ENCODE measurements around the gene ILF3. TPM values are rescaled to one million over a fixed set of nuclear protein-coding genes. Genes with fewer than 3 reads are reported as not detected.

The ILF3 gene
- total RNA-seq, 2 donors from 2014 or later, result 143 to 271 TPM

GRCh38 chr19:10688545-10689280 is 34.6 kb downstream of the ILF3 start:
- TF ChIP-seq CTCF (IDR thresholded peaks at IDR 0.05), result no peak
- Histone ChIP-seq H3K4me3 (no peak overlapping the region), H3K27me3 (no peaks in the 10 kb centered on the region), H3K9ac (ENCODE audit: low read depth in 2 of 2, low read length in 2 of 2) (peak overlapping the region in 1 of 2 donors; percentile 2), H3K27ac (no peak overlapping the region), H3K4me1 (no peaks in the 10 kb centered on the region), H3K9me3 (no peaks in the 10 kb centered on the region), H3K36me3 (peaks cover 18% of the 10 kb centered on the region)
- intact Hi-C loops (cut with DNase I), result no loop called here
- no peak for DNase-seq

- TF ChIP-seq CTCF (IDR thresholded peaks at IDR 0.05), result no peak
- Histone ChIP-seq H3K27ac (no peak overlapping the region), H3K4me1 (peaks cover 3% of the 10 kb centered on the region), H3K4me3 (no peak overlapping the region), H3K9me3 (no peaks in the 10 kb centered on the region), H3K36me3 (peaks cover 12% of the 10 kb centered on the region), H3K9ac (ENCODE audit: low read depth in 2 of 2, low read length in 2 of 2) (no peak overlapping the region), H3K27me3 (no peaks in the 10 kb centered on the region)
- DNase-seq, result no peak
- intact Hi-C loops (cut with DNase I), result no loop called here
Observed at GRCh38 chr19:10690341-10690781, 36.2 kb downstream of the ILF3 start.

- intact Hi-C loops (cut with DNase I), result no loop called here
Observed at GRCh38 chr19:10691178-10691881, 37.2 kb downstream of the ILF3 start.

GRCh38 chr19:10691883-10692282 is 37.7 kb downstream of the ILF3 start:
- no peak for DNase-seq
- H3K27me3 ChIP-seq, result no peaks in the 10 kb centered on the region
- TF ChIP-seq CTCF (IDR thresholded peaks at IDR 0.05), result no peak
- no peak overlapping the region for H3K9ac ChIP-seq (ENCODE audit: low read depth in 2 of 2, low read length in 2 of 2)
- intact Hi-C loops (cut with DNase I), result no loop called here
- no peaks in the 10 kb centered on the region for H3K9me3 ChIP-seq
- H3K4me1 ChIP-seq, result peaks cover 9% of the 10 kb centered on the region
- no peak overlapping the region for H3K4me3 ChIP-seq
- no peak overlapping the region for H3K27ac ChIP-seq
- peaks cover 6% of the 10 kb centered on the region for H3K36me3 ChIP-seq

More at GRCh38 chr19:10691178-10691881, 37.2 kb downstream of the ILF3 start:
- H3K27ac ChIP-seq, result no peak overlapping the region
- no peak overlapping the region for H3K9ac ChIP-seq (ENCODE audit: low read depth in 2 of 2, low read length in 2 of 2)
- TF ChIP-seq CTCF (IDR thresholded peaks at IDR 0.05), result no peak
- no peak for DNase-seq
- H3K9me3 ChIP-seq, result no peaks in the 10 kb centered on the region
- no peaks in the 10 kb centered on the region for H3K27me3 ChIP-seq
- peaks cover 9% of the 10 kb centered on the region for H3K4me1 ChIP-seq
- H3K36me3 ChIP-seq, result peaks cover 11% of the 10 kb centered on the region
- no peak overlapping the region for H3K4me3 ChIP-seq

GRCh38 chr19:10692673-10693264 is 38.6 kb downstream of the ILF3 start:
- Histone ChIP-seq H3K27ac (no peak overlapping the region), H3K9ac (ENCODE audit: low read depth in 2 of 2, low read length in 2 of 2) (no peak overlapping the region), H3K9me3 (no peaks in the 10 kb centered on the region), H3K4me1 (peaks cover 9% of the 10 kb centered on the region), H3K4me3 (no peak overlapping the region), H3K27me3 (no peaks in the 10 kb centered on the region), H3K36me3 (peaks cover 5% of the 10 kb centered on the region)
- no peak for DNase-seq
- intact Hi-C loops (cut with DNase I), result no loop called here
- TF ChIP-seq CTCF (IDR thresholded peaks at IDR 0.05), result no peak
